Retina (tissue), 1 donor: Measurements from ENCODE around the gene ZNF618.

Source experiments
- DNase-seq: peaks from one replicate; pipeline ENCODE4 v3.0.0-alpha.2; 2016

ZNF618 gene

GRCh38 chr9:113913426-113914195 is 37.5 kb downstream of the ZNF618 start:
- no peak for DNase-seq

GRCh38 chr9:113914517-113914916 is 38.4 kb downstream of the ZNF618 start:
- DNase-seq = no peak

- no peak for DNase-seq
Measured at GRCh38 chr9:113915817-113916434, 39.8 kb downstream of the ZNF618 start.

GRCh38 chr9:113916931-113917330 is 40.8 kb downstream of the ZNF618 start:
- no peak for DNase-seq

GRCh38 chr9:113918697-113919350 is 42.7 kb downstream of the ZNF618 start:
- DNase-seq = peak; percentile 49

GRCh38 chr9:113919382-113919781 is 43.3 kb downstream of the ZNF618 start:
- DNase-seq = no peak

GRCh38 chr9:113919871-113920270 is 43.8 kb downstream of the ZNF618 start:
- no peak for DNase-seq

GRCh38 chr9:113920872-113921271 is 44.8 kb downstream of the ZNF618 start:
- no peak for DNase-seq

GRCh38 chr9:113921396-113921925 is 45.4 kb downstream of the ZNF618 start:
- no peak for DNase-seq

GRCh38 chr9:113922160-113922559 is 46.1 kb downstream of the ZNF618 start:
- DNase-seq = no peak

GRCh38 chr9:113926211-113926610 is 50.1 kb downstream of the ZNF618 start:
- DNase-seq = no peak

GRCh38 chr9:113927277-113927676 is 51.2 kb downstream of the ZNF618 start:
- no peak for DNase-seq

GRCh38 chr9:113928269-113928668 is 52.2 kb downstream of the ZNF618 start:
- DNase-seq = no peak

- no peak for DNase-seq
Measured at GRCh38 chr9:113929634-113930389, 53.7 kb downstream of the ZNF618 start.

GRCh38 chr9:113930390-113930783 is 54.3 kb downstream of the ZNF618 start:
- DNase-seq = no peak

- no peak for DNase-seq
Measured at GRCh38 chr9:113931140-113931539, 55.0 kb downstream of the ZNF618 start.

- DNase-seq = no peak
Measured at GRCh38 chr9:113931777-113932176, 55.7 kb downstream of the ZNF618 start.

- peak; percentile 30 for DNase-seq
Measured at GRCh38 chr9:113932906-113933584, 56.9 kb downstream of the ZNF618 start.

GRCh38 chr9:113933671-113934070 is 57.6 kb downstream of the ZNF618 start:
- DNase-seq = no peak

- DNase-seq = no peak
Measured at GRCh38 chr9:113934167-113934828, 58.2 kb downstream of the ZNF618 start.

GRCh38 chr9:113934829-113935676 is 58.9 kb downstream of the ZNF618 start:
- no peak for DNase-seq
